Activated naive CD4-positive, alpha-beta T cell (primary cell): ENCODE measurements around the gene BAHCC1.

Experiments used
- DNase-seq, 4 experiments: peaks; one replicate each; lab custom pipeline; 2025; lab: John Stamatoyannopoulos, UW

BAHCC1 gene

DNA sequence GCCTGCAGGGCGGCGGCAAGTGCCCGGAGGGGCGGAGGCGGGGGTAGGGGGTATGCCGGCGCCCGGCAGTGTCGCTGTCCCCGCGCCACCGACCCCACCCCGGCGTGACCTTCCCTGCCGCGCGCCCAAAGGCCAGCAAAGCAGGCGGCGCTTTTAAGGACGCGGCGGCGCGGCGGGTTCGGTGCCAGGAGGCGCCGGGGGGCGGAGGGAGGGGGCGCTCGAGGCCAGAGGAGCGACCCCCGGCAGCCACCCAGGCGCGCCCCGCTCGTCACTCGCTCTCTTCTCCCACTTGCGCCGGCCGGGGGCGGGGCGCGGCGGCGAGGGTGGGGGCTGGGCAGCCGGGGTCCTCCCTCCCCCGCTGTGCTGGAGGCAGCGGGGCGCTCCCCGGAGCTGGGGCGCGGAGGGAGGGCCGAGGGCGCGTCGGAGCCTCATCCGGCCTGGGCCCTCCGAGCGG lies 8.6 kb upstream of the BAHCC1 start:
- no peak for DNase-seq

DNA sequence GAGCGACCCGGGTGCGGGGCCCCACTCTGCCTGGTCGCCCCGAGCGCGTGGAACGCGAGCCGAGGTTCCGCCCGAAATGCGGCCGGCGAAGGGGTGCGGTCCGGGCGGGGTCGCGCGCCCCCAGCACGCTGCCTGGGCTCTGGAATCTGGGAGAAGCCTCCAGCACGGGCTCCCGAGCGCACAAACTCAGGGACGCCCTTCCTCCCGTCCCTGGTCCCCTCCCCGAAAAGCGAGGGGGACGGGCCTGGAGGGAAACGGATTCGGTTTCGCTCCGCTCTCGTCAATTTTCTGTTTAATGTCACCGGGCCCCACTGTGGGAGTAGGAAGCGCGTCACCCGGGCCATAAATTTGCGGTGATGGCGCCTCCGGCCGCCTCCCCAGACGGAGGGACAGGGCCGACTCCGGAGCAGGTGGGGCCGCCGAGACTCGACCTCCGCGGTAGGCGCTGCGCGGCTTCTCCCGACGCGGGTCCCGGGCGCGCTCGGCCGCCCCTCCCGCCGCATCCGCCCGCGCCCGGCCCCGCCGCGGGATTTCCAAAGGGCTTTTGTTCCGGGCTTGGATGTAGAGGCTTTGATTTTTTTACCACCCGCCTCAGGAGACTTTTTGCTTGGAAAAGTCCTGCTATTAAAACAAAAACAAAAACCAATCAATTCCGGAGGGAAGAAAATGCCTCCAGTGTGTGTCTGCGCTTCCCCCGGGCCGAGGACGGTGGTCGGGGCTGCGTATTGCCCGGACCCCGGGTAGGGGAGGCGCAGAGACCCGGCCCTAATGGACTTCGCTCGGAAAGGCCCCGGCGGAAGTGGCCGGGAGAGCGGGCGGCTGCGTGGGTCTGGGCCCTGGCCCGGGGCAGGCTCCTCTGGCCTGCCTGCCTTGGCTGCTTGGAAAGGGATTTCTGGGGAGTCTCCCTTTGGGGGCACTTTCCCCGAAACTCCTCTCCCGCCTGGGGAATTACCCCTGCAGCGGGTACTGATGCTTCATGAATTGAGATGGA lies 7.9 kb upstream of the BAHCC1 start:
- no peak for DNase-seq

DNA sequence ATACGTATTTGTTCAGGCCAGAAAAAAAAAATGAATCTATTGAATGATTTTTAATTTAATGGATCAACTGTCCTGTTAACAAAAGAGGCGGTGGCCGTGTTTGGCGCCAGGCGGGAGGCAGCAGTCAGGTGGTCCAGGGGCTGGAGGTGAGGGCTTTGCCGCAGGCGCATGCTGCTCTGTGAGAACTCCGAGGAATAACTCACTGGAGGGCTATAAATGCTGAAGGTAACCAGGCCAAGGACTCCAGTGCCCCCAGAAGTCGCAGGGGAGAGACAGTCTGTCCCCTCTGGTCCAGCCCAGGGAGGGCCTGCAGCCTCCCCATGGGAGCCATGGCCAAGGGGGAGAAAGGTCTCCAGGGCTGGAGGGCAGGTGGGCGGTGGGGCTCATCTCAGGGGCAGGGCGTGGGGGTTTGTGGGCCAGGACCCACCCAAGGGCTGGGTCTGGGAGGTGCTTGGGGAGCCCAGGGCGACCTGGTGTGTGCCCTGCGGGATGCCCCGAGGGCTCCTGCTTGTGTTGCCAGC lies 7.1 kb upstream of the BAHCC1 start:
- DNase-seq = no peak

DNA sequence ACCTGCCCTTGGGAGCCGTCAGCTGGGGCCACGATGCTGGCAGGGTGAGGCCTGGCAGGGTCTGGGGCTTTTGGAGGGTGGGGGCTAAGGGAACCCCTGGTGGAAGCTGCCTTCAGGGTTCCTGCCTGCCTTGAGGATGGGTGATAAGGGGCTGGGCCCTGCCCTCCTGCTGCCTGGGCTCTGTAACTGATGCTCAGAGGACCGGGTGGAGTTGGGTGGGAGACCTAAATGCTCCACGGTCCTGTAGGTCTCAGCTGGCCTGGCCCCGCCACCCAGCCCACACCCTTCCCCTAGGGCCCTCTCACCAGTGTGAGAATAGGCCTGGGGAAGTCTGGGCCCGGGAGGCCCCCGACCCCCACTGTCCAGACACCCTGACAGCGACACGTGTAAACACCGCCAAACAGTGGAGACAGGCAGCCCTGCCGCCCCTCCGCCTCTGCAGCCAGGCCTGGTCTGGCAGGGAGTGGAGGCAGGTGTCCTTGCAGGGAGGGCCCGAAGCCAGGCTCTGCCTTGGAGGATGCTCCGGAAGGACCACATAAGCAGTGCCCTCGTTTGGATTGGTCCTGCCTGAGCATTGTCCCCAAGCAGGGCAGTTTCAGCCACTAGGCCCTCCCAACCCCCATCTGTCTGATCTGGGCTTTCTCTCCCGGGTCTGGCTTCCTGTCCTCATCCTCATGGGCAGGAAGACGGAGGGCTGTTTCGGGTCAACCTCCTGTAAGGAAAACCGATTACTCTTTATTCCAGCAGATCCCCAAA lies 6.5 kb upstream of the BAHCC1 start:
- no peak for DNase-seq

DNA sequence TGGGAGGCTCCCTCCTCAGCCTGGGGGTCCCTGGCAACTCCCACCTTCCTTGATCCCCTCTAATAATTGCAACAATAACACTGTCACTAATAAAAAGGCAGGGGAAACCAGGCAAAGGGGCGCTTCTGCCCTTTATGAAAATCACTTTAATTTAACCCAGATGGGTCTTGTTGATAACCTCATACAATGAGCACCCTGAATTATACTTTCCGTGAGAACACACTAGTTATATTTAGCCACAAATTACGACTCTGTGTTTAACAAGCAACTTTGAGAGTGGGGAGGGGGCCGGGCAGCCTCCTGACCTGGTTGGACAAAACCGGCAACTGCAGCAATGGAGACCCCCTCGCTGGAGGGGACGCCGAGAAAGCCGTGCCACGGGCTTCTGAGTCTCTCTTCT lies 5.7 kb upstream of the BAHCC1 start:
- no peak for DNase-seq

DNA sequence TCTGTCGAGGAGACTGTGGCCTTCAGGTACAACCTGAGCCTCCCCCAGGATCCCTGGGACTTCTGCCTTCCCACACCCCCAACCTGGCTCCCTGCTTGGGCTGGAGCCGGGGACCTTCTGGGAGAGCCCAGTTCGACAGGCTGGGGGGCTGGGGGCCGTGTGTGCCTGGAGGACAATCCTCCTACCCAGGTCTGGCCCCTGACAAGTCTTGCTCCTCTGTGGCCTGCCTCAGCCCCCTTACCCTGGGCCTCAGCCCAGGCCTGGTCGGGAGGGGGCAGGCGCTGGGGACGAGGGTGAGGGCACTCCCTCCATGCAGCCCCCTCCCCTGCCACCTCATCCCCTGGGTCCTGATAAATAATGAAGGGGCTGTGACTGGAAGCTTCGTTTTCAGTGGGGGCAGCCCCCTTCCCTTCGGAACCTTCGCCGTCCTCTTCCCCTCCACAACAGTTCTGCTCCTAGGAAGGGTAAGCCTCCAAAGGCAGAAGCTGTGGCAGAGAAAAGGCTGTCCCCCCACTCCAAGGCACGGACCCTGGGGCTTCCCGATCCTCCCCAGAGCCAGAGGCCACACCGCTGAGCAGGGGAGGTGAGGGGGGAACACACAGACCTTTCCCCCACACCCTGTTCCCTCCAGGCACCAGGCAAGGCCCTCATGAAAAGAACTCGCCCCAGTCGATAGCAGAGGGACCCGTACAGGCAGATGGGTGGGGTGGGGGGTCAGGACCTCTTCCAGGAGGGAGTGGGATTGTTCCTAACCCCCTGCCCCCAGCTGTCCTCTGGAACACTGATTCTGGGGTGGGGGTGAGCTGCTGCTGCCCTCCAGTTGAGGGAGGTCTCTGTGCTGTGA lies 5.0 kb upstream of the BAHCC1 start:
- no peak for DNase-seq

DNA sequence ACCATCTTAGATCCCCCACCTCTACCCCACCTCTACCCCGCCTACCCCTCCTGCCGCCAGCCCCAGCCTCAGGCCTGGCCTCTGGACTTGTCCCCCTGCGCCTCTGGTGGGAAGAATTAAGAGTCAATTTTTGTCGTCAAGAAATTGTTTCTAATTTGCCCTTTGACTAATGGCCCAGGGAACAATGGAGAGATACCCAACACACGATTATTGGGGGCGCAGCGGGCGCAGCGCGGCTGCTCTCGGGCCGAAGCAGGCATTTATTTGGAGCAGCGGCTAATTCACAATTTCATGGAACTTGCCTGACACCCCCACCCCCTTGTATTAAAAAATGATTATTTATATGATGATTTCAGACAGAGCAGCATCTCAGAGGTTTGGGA lies 4.4 kb upstream of the BAHCC1 start:
- DNase-seq = no peak

DNA sequence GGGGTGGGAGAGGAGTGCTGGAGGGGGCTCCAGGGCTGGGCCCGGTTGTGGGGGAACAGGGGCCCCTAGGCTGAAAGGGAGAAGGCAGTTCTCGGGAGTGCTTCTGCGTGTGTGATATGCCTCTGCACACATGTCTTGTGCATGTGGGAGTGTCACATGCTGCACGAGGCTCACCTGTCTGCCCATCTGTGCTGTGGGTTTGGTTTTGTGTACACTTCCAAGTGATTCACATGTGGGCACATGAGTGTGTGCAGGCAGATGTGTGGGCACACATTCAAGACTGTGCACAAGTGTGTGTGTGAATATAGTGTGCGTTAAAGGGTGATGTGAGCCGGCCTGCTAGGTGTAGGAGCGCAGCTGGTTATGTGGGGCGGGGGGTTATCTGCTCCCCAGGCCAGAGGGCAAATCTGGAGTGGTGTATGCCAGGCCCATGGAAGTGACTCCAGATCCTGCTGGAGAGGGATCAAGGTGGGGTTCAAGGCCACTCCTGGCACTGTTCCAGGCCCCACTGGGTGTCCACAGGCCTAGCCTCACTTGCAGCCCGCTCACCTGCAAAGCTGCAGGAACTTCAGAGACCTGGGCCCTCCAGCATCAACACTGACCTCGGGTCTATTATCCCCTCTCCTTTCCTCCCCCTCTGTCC lies 3.8 kb upstream of the BAHCC1 start:
- no peak for DNase-seq

DNA sequence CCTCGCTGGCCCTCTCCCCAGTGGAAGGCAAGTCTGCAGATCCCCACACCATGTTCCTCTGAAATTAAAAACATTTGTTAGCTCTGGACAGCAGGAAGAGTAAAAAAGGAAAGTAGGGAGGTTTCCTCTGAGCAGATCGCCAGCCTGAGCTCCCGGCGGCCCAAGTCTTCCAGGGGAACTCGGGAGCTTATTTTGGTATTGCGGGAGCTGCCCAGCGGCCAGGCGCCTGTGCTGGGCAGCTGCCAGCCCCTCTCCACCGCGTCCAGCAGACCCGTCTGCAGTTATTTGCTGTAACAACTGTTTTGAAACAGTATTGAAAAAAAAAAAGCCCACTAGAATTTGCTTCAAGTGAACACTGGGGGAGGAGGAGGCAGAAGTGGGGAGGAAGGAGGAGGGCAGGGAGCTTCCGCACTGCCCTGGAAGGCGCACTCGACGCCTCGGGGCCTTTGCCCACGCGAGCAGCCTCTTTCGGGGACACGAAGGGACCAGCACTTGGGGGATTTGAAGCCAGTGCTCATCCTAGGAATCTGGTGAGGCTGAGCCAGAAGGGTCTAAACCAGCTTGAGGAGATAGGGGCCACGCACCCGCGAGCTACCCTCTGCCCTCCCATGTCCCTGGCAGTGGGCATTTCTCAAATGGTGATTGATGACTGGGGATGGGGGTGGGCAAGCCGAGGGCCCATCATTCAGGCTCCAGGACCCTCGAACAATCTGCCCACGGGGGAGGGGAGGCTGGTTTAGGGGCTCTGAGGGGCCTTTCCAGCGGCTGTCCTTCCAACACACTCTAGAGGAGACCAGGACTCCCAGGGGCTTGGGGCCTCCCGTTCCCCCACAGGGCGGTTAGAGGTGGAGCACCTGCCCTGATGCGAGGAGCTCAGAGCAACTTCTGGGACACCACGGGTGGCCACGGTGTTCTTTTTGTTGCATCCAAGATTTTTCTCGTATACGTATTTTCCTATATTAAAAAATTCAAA lies 3.0 kb upstream of the BAHCC1 start:
- DNase-seq = no peak

DNA sequence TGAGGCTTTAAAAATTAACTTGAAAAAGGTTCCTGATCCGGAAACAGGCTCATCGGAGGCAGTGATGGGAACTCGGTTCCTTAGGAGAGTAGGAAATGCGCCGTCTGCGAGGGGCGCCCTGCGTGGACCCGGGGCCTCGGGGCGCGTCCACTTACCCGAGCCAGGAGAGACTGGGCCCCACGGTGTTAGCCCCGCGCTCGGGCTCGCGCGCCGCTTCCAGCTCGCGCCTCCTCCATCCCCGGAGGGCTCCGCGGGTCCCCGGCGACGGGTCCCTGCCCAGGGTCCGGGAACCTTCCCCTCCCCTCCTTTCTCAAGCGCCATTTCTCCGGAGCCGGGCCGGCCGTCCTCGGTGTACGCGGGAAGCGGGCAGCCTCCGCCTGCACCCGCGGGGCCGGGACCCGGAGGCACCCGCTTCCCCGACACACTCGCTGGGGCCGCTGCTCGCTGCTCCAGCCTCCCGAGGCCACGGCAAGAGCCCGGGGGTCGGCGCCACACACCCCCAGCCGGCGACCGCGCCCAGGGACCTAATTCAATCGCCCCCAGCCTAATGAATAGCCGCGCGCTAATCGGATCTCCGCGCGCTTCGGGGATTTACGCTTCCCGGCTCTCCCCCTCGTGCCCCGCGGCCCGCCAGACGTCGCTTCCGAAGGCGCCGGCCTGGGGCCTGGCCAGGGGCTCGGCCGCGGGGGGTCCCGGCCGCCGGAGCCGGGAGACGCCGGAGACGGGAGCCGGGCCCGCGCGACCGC lies 2.2 kb upstream of the BAHCC1 start:
- no peak for DNase-seq

DNA sequence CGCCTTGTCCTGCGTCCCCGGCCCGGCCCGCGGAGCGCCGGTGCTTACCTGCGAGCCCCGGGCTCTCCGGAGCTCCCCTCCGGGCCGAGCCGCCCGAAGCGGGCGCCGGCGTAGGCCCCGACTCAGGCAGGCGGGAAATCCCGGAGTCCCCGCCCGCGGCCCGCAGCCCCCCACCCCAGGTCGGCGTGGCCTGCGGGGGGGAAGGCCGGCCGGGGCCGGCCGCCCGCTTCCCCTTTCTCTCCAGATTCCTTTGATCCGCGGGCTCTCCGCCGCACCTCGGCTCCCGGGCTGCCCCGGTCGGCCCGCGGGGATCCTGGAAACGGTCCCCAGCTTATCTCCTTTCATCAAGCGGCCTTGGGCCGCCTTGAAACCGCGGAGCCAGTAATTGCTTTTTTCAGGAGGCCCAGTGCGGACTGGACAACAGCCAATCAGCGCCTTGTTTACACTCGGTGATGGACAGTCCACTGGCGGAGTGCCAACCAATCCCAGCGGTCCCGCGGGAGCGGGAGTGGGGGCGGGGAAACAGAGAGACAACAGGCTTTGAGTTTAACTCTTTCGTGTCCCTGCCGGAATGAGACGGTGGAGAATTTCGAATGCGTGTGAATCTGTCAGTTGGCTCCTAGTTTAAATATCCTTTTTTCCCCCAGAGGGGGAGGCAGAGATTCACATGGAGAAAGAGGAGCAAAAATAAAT lies 1.4 kb upstream of the BAHCC1 start:
- no peak for DNase-seq

DNA sequence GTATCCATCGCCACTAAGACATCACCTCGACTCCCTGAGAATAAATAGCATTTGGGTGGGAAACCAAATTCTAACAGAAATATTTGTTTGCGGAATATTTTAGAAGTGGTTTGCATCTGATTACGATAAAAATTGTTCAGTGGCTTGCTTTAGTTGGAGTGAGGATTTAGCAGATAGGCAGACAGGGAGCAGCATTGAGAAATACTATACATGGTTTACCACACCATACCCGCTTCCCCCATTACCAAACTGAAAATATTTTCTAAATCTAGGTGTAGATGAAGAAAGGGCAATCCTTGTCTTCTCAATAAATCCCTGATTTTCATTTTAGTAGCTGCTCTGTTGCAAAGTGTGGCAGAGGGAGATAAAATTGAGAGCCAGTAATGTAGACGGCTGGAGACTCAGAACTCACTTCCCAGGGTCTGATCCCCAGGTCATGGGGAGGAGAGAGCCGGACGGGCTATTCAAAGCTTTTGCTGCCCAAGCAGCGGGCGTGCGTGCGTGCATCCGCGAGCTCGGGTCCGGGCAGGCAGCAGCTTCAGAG lies 808 bp upstream of the BAHCC1 start:
- DNase-seq = no peak

DNA sequence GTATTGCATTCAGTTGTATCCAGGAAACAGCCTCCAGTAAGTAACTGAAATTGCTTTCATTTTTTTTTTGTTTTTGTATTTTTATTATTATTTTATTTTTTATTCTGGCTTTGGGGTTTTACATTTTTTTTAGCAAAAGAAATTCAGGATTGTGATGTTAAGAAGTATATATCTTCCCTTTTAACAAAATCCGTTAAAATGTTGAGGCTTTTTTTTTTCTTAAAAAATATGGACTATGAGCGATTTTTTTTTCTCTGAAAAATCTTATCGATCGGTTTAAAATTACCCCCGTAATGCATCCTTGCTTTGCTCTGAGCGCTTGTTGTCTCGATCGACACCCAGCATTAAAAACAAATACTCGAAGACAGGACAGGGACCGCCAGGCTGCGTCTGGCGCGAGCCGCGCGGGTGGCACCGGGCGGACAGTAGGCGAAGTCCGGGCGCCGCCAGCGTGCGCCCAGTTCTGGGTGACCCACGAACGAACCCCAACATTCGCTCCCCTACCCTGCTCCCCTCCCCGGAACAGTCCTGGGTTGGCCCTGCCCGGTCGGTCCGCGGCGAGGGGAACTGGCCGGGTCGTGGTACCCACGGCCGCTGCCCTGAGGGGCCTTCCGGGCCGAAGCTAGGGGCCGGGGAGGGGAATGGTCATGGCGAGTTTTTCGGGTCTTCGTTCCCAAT lies 482 bp downstream of the BAHCC1 start:
- no peak for DNase-seq

DNA sequence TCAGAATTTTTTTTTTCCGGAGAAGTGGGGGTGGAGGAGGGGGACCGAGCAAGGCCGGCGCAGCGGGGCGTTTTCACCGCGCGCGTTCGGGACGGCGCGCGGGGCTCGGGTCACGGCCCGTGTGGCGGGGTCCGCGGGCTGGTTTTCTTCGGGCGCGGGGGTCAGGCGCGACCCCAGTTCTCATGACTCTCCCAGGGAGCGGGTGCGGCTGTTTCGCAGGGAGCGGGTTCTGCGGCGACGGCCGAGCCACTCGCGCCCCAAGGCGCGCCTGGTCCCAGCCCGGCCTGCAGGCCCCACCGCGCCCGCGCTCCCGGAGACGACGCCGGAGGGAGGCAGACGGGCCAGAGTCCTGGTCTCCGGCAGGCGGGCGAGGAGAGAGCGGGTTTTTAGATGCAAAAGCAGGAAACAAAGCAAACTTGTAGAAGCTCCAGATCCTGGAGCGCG lies 1.0 kb downstream of the BAHCC1 start:
- DNase-seq = no peak

DNA sequence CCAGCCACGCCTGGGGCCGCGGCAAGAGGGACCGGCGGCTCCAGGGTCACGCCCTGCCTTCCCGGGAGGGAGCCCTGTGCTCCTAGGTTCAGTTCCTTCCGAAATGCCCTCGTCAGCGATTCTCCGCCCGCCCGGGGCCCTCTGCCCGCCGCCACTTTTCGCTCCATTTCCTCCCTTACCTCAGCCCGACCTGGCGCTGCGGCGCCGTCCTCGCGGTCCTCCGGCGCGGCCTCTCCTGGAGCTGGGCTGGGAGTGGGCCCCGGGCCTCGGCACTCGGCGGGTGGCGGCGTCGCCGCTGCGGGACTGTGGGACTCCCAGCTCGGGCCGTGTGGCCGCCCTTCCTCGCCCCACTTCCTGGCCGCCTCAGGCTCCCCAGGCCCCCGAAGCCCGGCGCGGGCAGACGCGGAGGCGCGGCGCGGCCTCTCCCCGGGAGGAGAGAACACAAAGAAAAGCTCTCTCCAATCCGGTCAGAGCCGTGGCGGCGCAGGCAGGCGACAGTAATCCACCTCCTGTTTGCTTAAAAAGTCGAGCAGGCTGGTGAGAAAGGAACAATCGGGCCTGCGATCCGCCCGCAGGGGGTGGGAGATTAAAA lies 1.6 kb downstream of the BAHCC1 start:
- DNase-seq = peak in 1 of 4 experiments; percentile 33

DNA sequence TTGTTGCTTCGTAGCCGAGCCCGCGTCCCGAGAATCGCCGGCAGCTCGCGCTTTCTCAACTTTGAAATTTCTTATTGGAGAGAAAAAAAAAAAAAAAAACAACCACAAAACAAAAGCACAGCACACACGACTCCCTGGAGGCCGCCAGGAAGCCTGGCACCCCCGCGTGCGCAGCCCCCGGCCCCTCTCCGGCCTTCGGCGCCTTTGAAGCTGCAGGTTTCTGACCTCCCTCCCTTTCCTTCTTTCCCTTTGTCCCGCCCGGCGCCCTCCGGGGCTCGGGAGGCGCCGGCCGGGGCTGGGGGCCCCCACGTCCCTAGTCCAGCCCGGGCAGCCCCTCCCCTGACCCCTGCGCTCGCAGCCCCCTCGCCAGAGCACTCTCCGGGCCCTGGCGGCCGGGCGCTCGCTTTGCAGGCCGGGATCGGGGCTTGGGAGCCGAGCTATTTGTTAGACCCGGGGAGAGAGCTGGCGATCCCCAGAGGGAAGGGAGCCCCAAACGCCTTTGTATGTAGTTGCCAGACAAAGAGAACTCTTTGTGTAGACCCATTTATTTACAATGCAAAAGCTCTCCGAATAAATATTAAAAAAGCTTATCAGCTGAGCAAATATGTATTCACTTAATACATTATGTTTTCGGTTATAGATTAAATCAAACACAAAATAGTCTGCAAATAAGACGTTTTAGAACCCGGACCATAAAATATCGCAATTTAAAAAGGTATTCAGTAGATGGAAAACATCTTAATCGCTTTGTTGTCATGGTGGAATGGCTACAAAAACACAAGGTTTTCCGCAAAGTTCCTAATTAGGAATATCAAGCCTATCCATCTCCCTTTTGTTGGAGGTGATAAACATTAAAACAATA lies 2.3 kb downstream of the BAHCC1 start:
- no peak for DNase-seq
